Duodenal mucosa (tissue), 2 donors: ENCODE data around the gene EPB41L2.

Experiments used
- H3K27ac ChIP-seq: one replicate; pipeline ENCODE4 v1.7.0; 2013; ENCODE audit warnings: low read depth, low read length
- H3K27me3 ChIP-seq, 2 donors: one replicate each; pipeline ENCODE4 v1.7.0; 2013; ENCODE audit warnings: low read length in 2 of 2, control low read depth in 1 of 2; ENCODE audit not compliant: insufficient read depth in 2 of 2, control insufficient read depth in 1 of 2
- H3K36me3 ChIP-seq, 2 donors: one replicate each; pipeline ENCODE4 v1.7.0; 2013; ENCODE audit warnings: low read length in 2 of 2, control low read depth in 1 of 2; ENCODE audit not compliant: insufficient read depth in 2 of 2, control insufficient read depth in 1 of 2
- H3K4me1 ChIP-seq, 2 donors: one replicate each; pipeline ENCODE4 v1.7.0; 2013; ENCODE audit warnings: low read length in 2 of 2, control low read depth in 1 of 2; ENCODE audit not compliant: insufficient read depth in 2 of 2, control insufficient read depth in 1 of 2
- H3K4me3 ChIP-seq, 2 donors: one replicate each; pipeline ENCODE4 v1.7.0; 2013; ENCODE audit warnings: low read length in 2 of 2, low read depth in 1 of 2
- H3K9ac ChIP-seq, 2 donors: one replicate each; pipeline ENCODE4 v1.7.0; 2013; ENCODE audit warnings: low read length in 2 of 2, low read depth in 1 of 2
- H3K9me3 ChIP-seq, 2 donors: one replicate each; pipeline ENCODE4 v1.7.0; 2013; ENCODE audit warnings: low read length in 2 of 2, control low read depth in 1 of 2; ENCODE audit not compliant: control insufficient read depth in 1 of 2

EPB41L2 gene

DNA sequence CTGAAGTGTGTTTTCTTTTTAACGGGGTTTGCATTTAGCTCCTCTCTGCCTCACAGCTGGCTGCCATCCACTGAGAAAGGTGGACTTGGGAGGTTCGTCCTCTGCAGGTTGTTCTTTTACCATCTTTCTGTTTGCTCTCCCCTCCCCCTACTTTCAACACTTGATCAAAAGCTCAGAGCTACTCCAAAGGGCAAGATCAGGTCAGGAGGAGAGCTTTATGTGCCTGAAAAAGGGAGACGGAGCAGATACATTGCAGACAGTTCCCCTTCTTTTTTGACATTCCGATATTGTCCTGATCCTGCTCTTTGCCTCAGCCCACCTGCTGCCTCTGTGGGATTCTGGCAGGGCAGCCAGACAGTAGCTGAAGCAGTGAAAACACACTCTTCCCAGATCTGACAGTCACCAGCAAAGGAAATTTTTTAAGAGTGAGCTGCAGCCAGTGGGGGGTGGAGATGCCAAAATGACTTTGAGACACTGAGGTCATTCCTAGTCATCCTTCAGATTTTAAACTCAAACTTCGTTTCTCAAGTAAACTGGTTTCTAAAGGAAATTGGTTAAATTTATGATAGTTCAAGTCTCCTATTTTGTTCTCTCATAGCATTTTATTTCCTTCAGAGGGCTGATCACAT lies 209.4 kb downstream of the EPB41L2 start:
- Histone ChIP-seq H3K4me3 (no peak overlapping the region), H3K27me3 (no peaks in the 10 kb centered on the region), H3K9me3 (no peaks in the 10 kb centered on the region), H3K9ac (no peak overlapping the region), H3K4me1 (no peaks in the 10 kb centered on the region), H3K27ac (no peak overlapping the region), H3K36me3 (peaks cover 0 to 7% of the 10 kb centered on the region in 2 donors)

DNA sequence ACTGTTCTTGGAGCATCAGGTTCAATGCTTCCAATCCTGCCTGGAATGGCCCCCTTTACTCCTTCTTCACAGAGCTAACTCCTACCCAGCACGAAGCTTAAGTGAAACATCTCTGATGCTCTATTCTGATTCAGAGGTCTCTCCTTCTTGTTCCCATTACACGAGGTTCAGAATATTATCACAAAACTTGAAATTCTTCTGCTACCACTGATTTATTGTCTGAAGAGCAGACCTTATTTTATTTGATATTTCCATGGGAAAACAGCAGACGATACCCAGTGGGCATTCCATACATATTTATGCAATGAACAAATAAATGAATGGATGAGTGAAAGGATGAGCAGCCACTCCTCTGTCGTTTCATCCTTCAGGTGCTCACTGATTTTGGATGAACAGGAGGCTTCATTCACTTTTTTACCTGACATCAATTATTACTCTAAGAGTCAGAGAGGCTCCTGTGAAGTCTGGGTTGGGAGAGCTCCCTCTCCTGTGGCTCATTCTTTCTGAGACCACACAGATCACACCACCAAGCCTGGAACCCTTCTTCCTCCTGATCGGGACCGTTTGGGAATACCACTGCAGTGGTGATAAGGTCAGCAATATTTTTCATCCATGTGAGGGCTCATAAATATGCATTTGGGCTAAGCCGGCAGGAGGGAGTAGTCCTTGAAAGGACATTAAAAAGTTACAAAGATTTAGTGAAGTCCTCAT lies 210.0 kb downstream of the EPB41L2 start:
- H3K4me3 ChIP-seq = no peak overlapping the region
- H3K27ac ChIP-seq = no peak overlapping the region
- H3K9ac ChIP-seq = no peak overlapping the region
- H3K36me3 ChIP-seq = peaks cover 0 to 7% of the 10 kb centered on the region in 2 donors
- no peaks in the 10 kb centered on the region for H3K27me3 ChIP-seq
- no peaks in the 10 kb centered on the region for H3K4me1 ChIP-seq
- no peaks in the 10 kb centered on the region for H3K9me3 ChIP-seq

DNA sequence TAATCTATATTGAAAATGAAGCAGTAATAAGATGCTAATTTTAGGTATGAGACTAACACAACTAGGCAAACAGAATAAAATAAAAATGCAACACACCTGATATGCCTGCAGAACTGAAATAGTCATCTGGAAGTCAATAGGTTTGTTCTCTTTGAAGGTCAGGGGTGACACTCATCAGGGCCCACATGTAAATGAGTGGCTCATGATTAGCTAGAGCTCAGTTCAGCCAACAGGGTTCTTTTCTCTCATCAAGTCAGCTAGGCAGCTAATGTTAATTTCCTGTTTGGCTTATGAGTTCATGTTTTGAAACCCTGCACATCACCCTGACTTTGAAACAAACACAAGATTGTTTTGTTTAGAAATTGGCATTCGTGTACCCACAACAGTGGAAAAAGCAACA lies 212.0 kb downstream of the EPB41L2 start:
- Histone ChIP-seq H3K27ac (no peak overlapping the region), H3K4me3 (no peak overlapping the region), H3K4me1 (no peaks in the 10 kb centered on the region), H3K36me3 (peaks cover 0 to 5% of the 10 kb centered on the region in 2 donors), H3K9ac (no peak overlapping the region), H3K27me3 (no peaks in the 10 kb centered on the region), H3K9me3 (no peaks in the 10 kb centered on the region)

DNA sequence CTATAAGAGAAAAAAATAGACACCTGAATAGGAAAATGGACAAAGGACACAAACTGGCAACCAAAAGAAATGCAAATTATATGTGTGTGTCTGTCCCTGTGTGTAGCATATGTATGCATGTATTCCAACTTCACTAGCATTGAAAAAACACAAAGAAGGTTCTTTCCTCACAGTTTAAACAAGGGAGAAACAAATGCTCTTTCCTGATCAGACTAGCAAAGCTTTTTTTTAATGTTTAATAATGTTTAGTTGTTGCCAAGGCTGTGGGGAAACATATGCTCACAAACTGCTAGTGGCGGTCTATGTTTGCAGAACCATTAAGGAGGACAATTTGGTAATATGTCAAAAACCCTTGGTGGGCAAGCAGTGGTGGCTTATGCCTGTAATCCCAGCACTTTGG lies 213.5 kb downstream of the EPB41L2 start:
- Histone ChIP-seq H3K27me3 (no peaks in the 10 kb centered on the region), H3K36me3 (peaks cover 0 to 5% of the 10 kb centered on the region in 2 donors)

DNA sequence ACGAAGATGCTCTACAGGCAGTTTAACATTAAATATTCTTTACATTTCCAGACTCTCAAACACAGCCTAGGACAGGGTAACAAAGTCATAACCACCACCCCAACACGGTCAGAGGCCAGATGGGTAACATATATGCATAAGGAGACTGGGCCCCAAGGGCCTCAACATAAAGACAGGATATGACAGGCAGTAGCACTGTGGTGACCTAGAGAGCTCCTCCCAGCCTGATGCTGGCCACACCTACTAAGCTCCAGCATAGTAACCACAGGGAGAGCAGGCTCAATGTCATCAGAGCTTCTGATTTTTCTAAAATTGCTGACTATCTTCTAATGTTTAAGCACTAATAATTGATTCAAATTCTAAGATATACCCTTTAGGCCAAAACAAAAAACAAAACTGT lies 214.1 kb downstream of the EPB41L2 start:
- H3K4me3 ChIP-seq = no peak overlapping the region
- H3K9ac ChIP-seq = no peak overlapping the region
- peaks cover 0 to 5% of the 10 kb centered on the region in 2 donors for H3K36me3 ChIP-seq
- H3K4me1 ChIP-seq = no peaks in the 10 kb centered on the region
- no peak overlapping the region for H3K27ac ChIP-seq
- H3K9me3 ChIP-seq = no peaks in the 10 kb centered on the region
- H3K27me3 ChIP-seq = no peaks in the 10 kb centered on the region

More for the DNA sequence above, 213.5 kb downstream of the EPB41L2 start:
- H3K4me1 ChIP-seq = no peaks in the 10 kb centered on the region
- no peak overlapping the region for H3K4me3 ChIP-seq
- no peak overlapping the region for H3K27ac ChIP-seq
- no peak overlapping the region for H3K9ac ChIP-seq
- no peaks in the 10 kb centered on the region for H3K9me3 ChIP-seq

DNA sequence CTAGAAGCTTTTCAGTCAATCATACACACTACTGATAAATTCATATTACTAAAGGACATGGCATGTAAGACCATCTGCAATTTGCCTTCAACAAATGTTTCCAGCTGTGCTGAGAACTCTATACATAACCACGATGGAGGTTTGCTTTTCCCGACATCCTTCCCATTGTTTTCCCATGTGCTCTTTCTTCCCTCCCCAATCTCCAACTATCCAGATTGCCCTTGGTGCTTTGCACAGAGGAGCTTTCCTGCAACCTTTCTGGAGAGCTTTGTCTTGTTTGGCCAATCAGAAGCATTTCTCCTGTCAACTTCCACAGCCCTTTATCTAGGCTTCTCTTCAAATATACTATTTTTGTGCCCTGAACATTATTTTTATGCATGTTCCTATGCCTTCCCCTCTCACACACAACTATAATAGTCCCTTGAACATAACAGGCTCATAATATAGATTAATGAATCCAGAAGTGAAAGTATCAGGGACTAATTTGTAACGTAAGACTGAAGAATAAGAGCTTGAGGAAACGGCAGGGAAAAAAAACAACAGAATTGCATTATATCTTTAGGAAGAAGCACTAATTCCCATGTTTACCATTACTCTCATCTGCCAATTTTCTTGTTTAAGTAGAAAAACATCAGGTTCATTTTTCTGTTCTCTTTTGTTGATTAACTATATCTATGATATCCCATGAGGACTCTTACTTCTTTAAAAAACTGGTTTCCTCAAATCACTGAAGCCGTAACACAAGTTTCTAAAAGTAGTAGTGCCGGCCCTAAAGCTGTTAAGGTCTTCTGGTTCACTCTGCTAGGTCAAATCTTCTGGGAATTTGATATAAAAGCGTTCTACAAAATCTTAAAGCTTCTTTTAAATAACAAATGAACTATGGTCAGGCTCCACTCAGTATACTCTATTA lies 215.8 kb downstream of the EPB41L2 start:
- H3K9me3 ChIP-seq = no peaks in the 10 kb centered on the region
- no peaks in the 10 kb centered on the region for H3K4me1 ChIP-seq
- no peak overlapping the region for H3K27ac ChIP-seq
- H3K36me3 ChIP-seq = no peaks in the 10 kb centered on the region
- no peak overlapping the region for H3K9ac ChIP-seq
- H3K27me3 ChIP-seq = no peaks in the 10 kb centered on the region
- H3K4me3 ChIP-seq = no peak overlapping the region

DNA sequence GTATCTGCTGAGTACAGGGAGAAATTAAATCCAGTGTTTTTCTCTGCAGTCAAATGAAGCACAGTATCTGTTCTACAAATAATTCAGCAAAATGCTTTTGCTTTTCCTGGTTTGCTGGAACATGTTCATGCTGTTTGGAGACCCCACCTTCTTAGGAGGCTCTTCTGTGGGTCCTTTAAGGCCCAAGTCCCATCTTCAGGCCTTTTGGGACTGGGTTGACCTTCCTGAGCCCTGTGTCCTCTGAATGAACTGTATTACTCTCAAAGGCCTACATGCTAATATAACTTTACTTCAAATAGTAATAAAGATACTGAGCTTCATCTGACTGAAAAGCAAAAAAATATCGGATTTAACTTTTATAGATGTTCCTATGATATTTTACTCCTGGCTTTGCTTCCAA lies 216.5 kb downstream of the EPB41L2 start:
- Histone ChIP-seq H3K27ac (no peak overlapping the region), H3K9me3 (no peaks in the 10 kb centered on the region), H3K4me1 (no peaks in the 10 kb centered on the region)

DNA sequence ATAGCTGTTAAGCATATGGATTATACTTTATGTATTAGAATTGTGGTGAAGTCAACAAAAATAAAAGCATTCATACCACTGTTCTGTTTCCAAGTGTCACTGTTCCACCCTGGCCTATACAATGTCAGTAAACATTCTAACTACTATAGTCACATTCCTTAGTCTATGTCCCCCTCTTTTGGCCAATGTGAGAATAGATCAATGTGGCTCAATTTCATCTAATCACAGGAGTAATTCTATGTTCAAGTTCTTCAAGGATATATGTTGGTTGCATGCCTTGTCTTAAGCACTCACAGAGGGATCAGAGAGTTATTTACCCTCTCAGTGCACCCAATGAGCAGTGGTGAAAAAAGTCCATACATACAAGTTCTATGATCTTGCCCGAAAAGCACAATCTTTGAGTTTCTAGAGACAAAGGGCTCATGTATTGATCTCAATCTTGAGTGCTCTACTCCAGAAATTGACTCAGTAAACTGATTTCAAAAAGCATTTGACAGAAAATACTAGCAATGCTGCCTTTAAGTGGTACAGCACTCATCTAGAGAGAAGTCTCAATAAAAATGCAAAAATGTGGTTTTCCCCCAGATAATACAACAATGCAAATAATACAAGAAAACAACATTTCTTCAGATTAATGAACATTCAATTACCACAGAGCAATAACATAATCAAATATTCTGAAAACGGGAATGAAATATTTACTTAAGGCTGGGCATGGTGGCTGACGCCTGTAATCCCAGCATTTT lies 219.3 kb downstream of the EPB41L2 start:
- Histone ChIP-seq H3K27ac (no peak overlapping the region), H3K4me1 (peaks cover 0 to 7% of the 10 kb centered on the region in 2 donors), H3K9me3 (no peaks in the 10 kb centered on the region), H3K27me3 (no peaks in the 10 kb centered on the region), H3K36me3 (peaks cover 0 to 5% of the 10 kb centered on the region in 2 donors), H3K4me3 (no peak overlapping the region), H3K9ac (no peak overlapping the region)

More for the DNA sequence above, 216.5 kb downstream of the EPB41L2 start:
- Histone ChIP-seq H3K27me3 (no peaks in the 10 kb centered on the region), H3K9ac (no peak overlapping the region), H3K4me3 (no peak overlapping the region), H3K36me3 (no peaks in the 10 kb centered on the region)

DNA sequence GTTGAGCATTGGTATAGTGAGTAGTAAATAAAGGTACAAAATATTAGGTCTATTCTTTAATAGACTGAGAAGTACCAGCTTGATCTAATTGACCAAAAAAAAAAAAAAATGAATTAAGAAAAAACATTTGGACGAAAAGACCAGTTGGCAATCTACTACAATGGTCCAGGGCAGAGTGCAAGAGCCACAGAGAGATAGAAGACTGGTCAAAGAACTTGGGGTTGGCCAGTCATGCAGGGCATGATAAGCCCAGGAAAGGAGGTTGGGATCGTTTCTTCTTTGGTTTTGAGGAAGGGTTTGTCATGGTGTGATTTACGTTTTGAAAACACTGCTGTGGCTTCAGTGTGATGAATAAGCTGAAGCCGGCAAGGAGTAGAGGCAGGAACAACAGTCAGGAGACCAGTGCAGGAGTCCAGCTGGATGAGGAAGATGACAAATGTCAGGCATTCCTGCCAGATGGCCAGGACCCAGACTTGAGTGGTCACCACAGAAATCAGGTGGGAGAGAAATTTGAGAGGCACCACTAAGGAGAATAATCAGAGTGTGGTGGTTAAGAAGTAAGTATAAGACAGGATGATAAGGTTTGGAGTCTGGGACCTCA lies 221.8 kb downstream of the EPB41L2 start:
- H3K4me1 ChIP-seq = peaks cover 0 to 7% of the 10 kb centered on the region in 2 donors
- H3K9me3 ChIP-seq = no peaks in the 10 kb centered on the region
- no peak overlapping the region for H3K4me3 ChIP-seq
- H3K27me3 ChIP-seq = no peaks in the 10 kb centered on the region
- no peak overlapping the region for H3K27ac ChIP-seq
- H3K9ac ChIP-seq = no peak overlapping the region
- peaks cover 0 to 5% of the 10 kb centered on the region in 2 donors for H3K36me3 ChIP-seq
